Measurements from ENCODE around the gene KEAP1. TPM values are rescaled to one million over a fixed set of nuclear protein-coding genes. Genes with fewer than 3 reads are reported as not detected.

The KEAP1 gene
- total and polyA plus RNA-seq, 9 of the 15 experiments (the other 6 are each of a cell fraction or from before 2014, with no cell fraction given), result 2.1 to 95.6 (median 64.3) TPM

DNA sequence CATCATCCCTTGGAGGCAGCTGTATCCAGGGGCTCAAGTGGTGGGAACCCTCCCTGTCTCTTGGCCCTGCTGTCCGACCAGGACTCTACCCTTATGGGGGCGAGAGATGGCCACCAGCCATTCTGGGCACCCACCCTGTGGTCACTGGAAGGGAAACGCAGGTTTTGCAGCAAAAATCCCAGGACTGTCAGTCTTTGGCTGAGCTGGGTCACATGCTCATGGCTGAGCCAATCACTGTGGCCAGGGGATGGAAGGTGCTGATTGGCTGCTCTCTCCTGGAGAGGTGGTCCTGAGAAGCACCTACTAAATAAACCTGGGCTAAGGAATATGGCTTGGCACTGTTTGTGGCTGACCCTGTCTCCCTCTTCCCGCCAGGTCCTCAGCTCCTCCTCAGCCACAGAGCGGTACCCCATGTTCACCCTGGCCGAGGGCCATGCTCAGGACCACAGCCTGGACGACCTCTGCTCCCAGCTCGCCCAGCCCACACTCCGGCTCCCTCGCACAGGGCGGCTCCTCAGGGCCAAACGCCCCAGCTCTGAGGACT is 49.4 kb upstream of the KEAP1 start (continued):
- TF ChIP-seq, protein P1, sequence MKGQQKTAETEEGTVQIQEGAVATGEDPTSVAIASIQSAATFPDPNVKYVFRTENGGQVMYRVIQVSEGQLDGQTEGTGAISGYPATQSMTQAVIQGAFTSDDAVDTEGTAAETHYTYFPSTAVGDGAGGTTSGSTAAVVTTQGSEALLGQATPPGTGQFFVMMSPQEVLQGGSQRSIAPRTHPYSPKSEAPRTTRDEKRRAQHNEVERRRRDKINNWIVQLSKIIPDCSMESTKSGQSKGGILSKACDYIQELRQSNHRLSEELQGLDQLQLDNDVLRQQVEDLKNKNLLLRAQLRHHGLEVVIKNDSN (CRISPR knock-in tag; IDR thresholded peaks at IDR 0.05), result peak; percentile 96
- TF ChIP-seq NFYB (IDR thresholded peaks at IDR 0.05; ENCODE audit: extremely low read depth, insufficient read length) (peak; percentile 96), RBM25 (IDR thresholded peaks at IDR 0.05; ENCODE audit: low read depth, low read length, severe bottlenecking) (peak; percentile 72), POLR2AphosphoS5 (IDR thresholded peaks at IDR 0.05; ENCODE audit: control insufficient read depth, insufficient read depth, low read depth, low read length) (0 out of 2 replicates have a peak, but pooled peaks have one; percentile 8), RBFOX2 (IDR thresholded peaks at IDR 0.05; ENCODE audit: low read depth, low read length) (peak; percentile 66), ZBTB7A (IDR thresholded peaks at IDR 0.05; ENCODE audit: borderline replicate concordance, control insufficient read depth, low read depth, low read length) (0 out of 2 replicates have a peak, but pooled peaks have one; percentile 39), RAD51 (IDR thresholded peaks at IDR 0.05; ENCODE audit: borderline replicate concordance, low read depth) (peak; percentile 86)
- TF ChIP-seq, protein P2, sequence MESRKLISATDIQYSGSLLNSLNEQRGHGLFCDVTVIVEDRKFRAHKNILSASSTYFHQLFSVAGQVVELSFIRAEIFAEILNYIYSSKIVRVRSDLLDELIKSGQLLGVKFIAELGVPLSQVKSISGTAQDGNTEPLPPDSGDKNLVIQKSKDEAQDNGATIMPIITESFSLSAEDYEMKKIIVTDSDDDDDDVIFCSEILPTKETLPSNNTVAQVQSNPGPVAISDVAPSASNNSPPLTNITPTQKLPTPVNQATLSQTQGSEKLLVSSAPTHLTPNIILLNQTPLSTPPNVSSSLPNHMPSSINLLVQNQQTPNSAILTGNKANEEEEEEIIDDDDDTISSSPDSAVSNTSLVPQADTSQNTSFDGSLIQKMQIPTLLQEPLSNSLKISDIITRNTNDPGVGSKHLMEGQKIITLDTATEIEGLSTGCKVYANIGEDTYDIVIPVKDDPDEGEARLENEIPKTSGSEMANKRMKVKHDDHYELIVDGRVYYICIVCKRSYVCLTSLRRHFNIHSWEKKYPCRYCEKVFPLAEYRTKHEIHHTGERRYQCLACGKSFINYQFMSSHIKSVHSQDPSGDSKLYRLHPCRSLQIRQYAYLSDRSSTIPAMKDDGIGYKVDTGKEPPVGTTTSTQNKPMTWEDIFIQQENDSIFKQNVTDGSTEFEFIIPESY (CRISPR knock-in tag; IDR thresholded peaks at IDR 0.05), result peak; percentile 81
- TF ChIP-seq, protein P3, sequence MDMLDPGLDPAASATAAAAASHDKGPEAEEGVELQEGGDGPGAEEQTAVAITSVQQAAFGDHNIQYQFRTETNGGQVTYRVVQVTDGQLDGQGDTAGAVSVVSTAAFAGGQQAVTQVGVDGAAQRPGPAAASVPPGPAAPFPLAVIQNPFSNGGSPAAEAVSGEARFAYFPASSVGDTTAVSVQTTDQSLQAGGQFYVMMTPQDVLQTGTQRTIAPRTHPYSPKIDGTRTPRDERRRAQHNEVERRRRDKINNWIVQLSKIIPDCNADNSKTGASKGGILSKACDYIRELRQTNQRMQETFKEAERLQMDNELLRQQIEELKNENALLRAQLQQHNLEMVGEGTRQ (CRISPR knock-in tag; IDR thresholded peaks at IDR 0.05), result peak; percentile 92

Data from K562 (cell line).